ENCODE results near the gene CGNL1.

CGNL1 gene

DNA sequence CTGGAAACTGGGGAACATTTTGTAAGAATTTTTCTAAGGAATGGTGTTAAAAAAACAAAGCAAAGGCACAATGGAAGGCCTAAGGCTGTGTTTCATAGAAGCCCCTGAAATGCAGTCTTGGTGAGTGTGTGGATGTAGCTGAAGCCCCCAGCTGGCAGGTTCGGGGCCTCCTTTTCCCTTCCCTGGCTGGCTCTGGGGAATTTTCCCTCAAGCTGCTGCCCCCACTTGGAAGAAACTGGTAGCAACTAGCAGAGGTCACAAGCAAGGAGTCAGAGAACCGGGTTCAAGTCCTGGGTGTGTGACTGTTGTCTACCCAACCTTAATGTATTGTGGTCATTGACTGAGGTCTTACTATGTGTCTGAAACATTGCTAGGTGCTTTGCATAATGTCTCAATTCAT is 130.1 kb downstream of the CGNL1 start:
- in situ Hi-C loops (cut with MboI; ENCODE audit: low pct_unique_long_range_greater_than_20kb, low sequenced_read_pairs, unreplicated experiment) = no loop called here
- DNase-seq (ENCODE audit: low spot score) = no peak

DNA sequence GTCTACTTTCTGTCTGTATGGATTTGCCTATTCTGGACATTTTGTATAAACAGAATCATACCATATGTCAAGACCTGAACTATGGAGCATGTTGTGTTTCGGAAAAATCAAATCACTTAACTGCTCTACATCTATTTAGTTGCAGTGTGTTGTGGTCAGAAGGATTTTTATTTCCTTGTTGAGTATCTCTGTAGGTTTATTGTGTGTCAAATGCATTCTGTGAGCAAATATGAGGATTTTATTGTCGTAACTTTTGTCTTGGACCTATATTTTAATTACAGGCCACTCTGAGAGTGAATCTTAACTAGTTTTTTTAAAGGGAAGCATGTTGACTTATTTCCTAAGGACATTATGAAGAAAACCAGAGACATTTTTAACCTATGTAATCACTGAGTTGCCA is 130.8 kb downstream of the CGNL1 start:
- in situ Hi-C loops (cut with MboI; ENCODE audit: low pct_unique_long_range_greater_than_20kb, low sequenced_read_pairs, unreplicated experiment) = no loop called here
- TF ChIP-seq, protein P1, sequence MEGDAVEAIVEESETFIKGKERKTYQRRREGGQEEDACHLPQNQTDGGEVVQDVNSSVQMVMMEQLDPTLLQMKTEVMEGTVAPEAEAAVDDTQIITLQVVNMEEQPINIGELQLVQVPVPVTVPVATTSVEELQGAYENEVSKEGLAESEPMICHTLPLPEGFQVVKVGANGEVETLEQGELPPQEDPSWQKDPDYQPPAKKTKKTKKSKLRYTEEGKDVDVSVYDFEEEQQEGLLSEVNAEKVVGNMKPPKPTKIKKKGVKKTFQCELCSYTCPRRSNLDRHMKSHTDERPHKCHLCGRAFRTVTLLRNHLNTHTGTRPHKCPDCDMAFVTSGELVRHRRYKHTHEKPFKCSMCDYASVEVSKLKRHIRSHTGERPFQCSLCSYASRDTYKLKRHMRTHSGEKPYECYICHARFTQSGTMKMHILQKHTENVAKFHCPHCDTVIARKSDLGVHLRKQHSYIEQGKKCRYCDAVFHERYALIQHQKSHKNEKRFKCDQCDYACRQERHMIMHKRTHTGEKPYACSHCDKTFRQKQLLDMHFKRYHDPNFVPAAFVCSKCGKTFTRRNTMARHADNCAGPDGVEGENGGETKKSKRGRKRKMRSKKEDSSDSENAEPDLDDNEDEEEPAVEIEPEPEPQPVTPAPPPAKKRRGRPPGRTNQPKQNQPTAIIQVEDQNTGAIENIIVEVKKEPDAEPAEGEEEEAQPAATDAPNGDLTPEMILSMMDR (IDR thresholded peaks at IDR 0.05; ENCODE audit: extremely low read depth, insufficient read depth, missing control alignments) = no peak
- DNase-seq (ENCODE audit: low spot score) = no peak

More for the DNA sequence above, 130.1 kb downstream of the CGNL1 start:
- TF ChIP-seq, protein P1 (IDR thresholded peaks at IDR 0.05; ENCODE audit: extremely low read depth, insufficient read depth, missing control alignments) = no peak

DNA sequence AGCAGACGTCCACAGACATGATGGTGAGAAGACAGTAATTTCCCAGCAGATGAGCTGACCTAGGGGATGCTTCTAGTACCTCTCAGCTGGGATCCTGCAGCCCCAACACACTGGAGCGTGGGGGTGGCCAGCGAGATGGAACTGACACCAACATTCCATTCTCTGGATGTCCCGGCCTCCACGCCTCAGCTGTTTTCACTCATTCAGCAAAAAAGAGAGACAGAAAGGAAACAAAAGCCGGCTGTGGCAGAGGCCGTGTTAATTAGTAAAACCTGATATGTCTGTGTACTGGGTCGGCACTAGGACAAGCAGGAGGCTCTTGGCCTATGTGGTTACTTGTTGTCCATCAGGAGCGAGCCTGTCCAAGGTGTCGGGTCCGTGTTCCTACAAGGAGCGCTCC is 132.8 kb downstream of the CGNL1 start:
- DNase-seq (ENCODE audit: low spot score) = no peak
- TF ChIP-seq, protein P1 (IDR thresholded peaks at IDR 0.05; ENCODE audit: extremely low read depth, insufficient read depth, missing control alignments) = no peak
- in situ Hi-C loops (cut with MboI; ENCODE audit: low pct_unique_long_range_greater_than_20kb, low sequenced_read_pairs, unreplicated experiment) = no loop called here

DNA sequence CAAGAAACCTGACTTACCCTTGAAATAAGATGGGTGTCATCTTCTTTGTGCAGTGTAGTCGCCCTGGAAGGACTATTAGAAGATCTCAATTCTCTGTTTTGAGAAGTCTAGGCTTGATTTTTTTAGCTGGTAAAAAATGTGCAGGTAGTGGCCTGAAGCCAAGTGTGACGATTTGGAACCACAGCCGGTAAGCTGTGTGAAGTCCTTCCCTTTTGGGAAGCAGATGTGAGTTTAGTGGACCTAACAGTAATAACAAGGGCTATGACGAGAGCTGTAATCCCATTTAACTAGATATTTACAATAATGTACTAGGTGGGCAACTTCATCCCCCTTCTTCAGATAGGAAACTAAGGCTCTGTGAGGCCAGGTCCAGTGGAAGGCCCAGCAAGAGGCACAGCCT is 133.7 kb downstream of the CGNL1 start:
- DNase-seq (ENCODE audit: low spot score) = no peak
- in situ Hi-C loops (cut with MboI; ENCODE audit: low pct_unique_long_range_greater_than_20kb, low sequenced_read_pairs, unreplicated experiment) = no loop called here
- TF ChIP-seq, protein P1 (IDR thresholded peaks at IDR 0.05; ENCODE audit: extremely low read depth, insufficient read depth, missing control alignments) = no peak

DNA sequence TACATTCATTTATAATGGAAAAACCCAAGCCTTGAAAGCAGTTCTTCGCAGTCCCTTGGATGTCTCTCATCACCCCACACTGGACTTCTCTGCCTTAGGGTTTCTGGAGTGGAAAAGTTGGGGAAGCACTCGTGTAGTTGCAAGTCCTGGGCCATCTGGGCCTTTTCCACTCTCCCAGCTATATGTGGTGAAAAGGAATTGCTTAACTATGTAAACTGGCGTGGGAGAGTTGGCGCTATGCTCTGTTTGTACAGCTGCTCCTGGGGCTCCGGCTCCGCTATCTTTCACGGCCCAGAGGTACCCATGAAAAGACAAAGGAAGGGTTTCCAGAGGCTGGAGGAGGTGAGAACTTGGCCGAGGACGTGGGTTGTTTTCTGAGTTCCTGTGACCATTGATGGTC is 134.3 kb downstream of the CGNL1 start:
- no peak for DNase-seq (ENCODE audit: low spot score)
- in situ Hi-C loops (cut with MboI; ENCODE audit: low pct_unique_long_range_greater_than_20kb, low sequenced_read_pairs, unreplicated experiment) = no loop called here
- TF ChIP-seq, protein P1 (IDR thresholded peaks at IDR 0.05; ENCODE audit: extremely low read depth, insufficient read depth, missing control alignments) = no peak

DNA sequence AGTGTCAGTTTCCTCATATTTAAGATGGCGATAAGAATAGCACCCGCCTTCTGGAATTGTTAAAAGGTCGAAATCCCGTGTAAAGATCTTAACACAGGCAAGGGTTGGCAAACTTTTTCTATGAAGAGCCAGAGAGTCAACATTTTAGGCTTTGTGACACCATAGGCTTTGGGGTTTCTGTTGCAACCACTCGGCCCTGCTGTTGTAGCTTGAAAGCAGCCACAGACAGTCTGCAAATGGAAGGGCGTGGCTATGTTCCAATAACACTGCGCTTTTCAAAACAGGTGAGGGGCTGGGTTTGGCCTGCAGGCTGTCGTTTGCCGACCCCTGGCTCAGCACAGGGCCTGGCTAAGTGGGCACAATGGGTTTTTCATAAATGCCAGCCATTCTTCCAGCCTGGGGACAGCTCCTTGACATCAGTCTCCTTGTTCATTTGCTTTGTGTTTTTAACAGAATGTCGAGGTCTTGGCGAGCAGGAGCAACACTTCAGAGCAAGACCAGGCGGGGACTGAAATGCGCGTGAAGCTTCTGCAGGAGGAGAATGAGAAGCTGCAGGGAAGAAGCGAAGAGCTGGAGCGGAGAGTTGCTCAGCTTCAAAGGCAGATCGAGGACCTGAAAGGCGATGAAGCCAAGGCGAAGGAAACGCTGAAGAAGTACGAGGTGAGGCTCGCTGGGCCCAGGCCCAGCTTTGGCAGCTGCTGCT is 140.2 kb downstream of the CGNL1 start:
- TF ChIP-seq, protein P1 (IDR thresholded peaks at IDR 0.05; ENCODE audit: extremely low read depth, insufficient read depth, missing control alignments) = no peak
- no peak for DNase-seq (ENCODE audit: low spot score)
- in situ Hi-C loops (cut with MboI; ENCODE audit: low pct_unique_long_range_greater_than_20kb, low sequenced_read_pairs, unreplicated experiment) = no loop called here
